CD4-positive, alpha-beta T cell treated with Interleukin-6 for 4 hours (primary cell): ENCODE data around the gene DYNLT5.
"Not testable (repeated sequence)": the region's sequence is repeated elsewhere in the genome, so short reads cannot be mapped to it uniquely, and the experiment has no call there.

Source experiments
- DNase-seq: peaks from one replicate; pipeline ENCODE4 v3.0.0-alpha.2; 2020; ENCODE audit warnings: mixed read lengths

DYNLT5 gene, protein sequence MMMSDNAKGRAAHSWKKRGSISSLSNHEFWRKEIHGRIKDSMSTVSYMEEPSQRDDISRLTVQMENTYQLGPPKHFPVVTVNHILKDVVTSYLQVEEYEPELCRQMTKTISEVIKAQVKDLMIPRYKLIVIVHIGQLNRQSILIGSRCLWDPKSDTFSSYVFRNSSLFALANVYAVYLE

DNA sequence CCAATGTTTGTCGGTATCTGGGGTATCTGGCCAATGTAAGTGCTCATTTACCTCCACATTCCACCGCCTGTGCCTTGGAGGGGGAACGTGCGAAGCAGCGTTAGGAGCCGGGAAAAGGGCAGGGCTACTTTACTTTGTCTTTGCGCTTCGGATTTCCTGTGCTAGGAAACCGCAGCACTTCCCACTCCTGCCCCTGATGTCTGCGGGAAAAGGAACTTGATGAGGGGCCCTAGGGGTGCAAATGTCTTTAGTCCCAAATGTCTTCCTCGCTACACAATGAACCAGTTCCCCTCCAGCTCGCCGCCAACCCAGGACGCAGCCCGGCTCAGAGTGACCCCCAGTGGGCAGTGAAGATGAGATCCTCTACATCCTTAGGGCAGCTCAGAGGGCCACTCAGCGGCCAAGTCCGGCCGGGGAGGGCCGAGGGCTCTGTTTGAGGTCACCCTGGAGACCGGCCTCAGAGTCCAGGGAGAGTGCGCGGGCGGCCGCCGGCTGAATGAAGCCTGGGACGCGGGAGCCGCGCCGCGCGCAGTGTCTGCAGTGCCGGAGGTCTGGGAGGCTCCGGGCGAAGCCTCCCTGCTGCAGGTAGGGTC lies at the start of gene DYNLT5:
TSS of gene DYNLT5 (plus strand) at position 460 of the 593 bp plus-strand sequence. CDS start 2,200 bp downstream, outside the sequence.
- peak; percentile 11 for DNase-seq

DNA sequence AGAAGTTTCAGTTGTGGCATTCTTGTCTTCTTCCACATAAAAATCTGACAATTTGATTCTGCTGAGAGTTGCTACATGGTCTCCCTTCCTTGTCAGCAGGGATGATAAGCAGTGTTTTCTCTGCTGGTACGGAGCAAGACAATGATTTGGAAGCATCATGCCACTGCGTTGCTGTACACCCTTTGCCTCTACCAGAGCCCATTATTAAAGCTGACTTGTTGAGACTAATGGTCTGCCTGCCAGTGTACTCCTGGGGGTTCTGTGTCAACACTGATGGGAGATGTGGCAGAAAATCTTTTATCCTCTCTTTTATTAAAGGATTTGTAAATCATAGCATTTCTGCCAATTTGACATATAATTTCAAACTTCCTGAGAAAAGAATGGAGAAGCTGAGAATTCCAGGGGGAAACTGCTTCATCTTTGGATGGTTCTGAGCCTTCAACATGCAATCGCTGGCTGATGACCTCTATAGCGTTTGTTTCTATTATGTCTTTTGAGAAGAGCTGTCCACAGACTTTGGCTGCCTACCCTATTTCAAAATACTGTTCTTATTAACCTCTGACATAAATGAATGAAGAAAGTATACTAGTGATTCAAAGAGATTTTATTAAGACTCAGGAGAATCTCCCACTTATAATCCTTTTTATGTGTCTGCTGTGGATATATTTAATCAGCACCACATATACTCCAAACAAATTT lies 47.9 kb upstream of the DYNLT5 start:
- DNase-seq = no peak

DNA sequence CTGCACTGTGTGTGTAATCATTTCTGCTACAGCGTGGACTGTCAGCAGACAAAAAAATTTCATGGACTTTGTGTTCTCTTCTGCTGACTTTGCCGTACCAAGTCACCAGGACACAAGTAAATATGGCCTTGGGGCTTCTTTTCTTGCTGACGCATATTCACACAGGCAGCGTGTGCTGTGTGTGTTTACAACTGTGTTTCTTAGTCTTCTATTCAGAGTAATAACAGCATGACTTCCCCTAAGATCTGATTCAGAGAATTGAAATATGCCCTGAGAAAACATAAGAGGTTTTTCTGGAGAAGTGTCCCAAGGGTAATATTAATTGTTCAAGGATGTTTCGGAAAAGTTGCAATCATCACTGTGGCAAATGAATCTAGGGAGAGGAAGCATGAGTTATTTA lies 47.1 kb upstream of the DYNLT5 start:
- no peak for DNase-seq

DNA sequence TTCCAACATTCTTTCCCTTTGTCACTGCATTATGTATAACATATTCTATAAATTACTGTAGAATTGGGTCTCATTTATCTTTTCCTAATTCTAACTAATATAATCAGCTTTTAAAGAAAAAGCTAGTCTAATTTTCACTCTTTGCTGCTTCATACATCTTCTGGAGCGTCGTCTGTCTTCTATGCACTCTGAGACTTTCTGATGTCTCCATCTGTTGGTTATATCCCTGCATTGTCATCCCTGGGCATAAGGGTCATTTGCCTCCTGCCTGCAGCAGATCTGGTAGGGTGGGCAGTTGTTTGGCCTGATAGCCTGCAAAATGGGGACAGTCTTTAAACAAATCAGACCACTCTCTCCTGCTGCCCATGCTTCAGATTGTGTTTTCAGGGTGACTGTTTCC lies 40.8 kb upstream of the DYNLT5 start:
- no peak for DNase-seq

DNA sequence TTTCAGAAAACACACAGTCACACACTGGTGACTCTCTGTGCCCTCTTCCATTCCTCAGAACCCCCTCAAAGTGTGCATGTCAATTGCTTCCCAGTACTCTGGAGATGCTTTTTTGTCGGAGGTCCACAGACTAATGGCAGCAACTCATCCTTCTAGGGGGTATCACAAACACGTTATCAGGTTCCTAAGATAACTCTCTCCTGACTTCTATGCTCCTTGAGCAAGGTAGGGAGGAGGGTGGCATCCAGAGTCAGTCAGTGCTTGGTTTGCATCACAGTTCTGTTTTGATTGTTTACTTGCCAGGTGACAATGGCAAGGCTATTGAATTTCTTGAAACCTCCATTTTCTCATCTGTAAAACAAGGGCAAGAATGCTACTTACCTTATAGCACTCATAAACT lies 39.4 kb upstream of the DYNLT5 start:
- DNase-seq = no peak

DNA sequence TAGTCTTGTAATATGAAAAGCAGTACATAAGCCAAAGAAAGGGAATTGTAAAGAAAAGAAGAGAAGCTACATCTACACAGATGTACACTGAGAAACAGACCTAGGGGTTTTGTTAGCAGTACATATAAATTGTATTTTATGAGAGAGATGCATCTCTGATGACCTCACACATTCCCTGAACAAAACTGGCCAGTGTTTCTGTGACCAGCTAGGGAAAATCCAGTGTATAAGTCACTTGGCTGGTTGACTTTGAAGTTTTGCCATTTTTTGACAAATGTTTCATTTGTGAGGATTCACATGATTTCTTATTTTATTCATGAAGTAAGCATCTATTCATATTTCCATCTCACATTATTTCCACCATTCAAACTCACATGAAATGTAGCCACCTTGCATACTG lies 28.3 kb upstream of the DYNLT5 start:
- no peak for DNase-seq

DNA sequence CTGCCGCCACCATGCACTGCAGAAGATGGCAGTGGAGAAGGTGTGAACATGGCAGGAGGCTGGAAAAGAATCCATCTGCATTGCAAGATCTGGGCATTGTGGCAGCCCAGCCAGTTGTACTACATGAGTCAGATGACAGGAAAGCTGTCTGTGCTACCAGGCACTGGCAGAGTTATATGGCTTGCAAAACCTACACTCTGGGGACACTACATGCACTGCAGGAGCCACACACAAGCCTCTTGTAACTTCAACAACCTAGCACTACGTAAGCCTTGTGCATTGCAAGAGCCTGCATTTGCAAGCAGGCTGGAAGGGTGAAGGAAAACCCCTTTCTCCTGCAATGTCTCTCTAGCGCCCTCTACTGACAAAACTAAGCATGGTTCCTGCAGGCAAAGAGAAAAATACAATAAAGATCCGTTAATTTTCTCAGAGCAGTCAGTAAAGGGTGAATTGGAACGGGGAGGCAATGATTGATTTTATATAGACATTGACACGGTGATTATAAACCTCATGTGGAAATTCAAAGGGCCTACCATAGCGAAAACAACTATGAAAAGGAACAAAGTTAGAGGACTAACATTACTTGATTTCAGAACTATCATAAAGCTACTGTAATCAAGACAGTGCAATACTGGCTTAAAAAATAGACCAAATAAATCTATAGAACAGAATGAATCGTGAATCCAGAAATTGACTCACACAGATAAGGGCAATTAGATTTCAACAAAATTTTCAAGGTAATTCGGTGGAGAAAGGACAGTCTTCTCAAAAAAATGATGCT lies 26.2 kb upstream of the DYNLT5 start:
- peak; percentile 53 for DNase-seq

DNA sequence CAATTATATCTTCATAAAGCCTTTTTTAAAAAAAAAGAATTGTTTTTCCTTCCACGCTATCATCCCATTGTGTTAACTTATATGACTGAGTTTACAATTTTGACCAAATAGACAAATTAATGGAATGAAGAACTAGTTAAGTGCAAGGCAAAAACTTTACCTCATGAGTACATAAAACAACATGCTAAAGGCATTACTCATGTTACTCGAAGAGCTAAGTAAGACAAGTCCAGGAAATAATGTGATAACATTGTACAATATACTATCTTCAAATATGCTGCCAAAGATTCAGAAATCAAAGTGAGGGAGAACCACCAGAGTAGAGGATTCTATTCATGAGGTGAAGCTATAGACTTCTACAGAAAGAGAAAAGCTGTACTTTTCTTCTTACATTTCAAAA lies 24.2 kb upstream of the DYNLT5 start:
- DNase-seq = no peak

DNA sequence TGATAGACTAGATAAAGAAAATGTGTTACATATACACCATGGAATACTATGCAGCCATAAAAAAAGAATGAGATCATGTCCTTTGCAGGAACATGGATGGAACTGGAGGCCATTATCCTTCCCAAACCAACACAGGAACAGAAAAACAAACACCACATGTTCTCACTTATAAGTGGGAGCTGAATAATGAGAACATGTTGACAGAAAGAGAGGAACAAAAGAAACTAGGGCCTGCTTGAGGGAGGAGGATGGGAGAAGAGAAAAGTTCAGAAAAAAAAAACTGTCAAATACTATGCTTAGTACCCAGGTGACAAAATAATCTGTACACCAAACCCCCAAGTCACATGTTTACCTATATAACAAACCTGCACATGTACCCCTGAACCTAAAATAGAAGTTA lies 23.5 kb upstream of the DYNLT5 start:
- DNase-seq = not testable (repeated sequence)

DNA sequence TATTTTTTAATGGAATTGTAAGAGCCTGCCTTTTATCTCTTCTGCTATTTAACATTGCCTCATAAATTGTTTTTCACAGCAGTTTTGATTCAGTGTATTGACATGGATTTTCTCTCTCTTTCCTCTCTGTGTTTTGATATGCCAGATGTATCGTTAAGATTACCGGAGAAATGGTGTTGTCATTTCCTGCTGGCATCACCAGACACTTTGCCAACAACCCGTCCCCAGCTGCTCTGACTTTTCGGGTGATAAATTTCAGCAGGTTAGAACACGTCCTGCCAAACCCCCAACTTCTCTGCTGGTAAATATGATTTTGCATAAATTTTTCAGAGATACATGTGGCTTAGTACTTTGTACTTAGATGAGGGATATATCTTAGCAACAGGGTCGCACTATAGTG lies 23.1 kb upstream of the DYNLT5 start:
- peak; percentile 28 for DNase-seq

DNA sequence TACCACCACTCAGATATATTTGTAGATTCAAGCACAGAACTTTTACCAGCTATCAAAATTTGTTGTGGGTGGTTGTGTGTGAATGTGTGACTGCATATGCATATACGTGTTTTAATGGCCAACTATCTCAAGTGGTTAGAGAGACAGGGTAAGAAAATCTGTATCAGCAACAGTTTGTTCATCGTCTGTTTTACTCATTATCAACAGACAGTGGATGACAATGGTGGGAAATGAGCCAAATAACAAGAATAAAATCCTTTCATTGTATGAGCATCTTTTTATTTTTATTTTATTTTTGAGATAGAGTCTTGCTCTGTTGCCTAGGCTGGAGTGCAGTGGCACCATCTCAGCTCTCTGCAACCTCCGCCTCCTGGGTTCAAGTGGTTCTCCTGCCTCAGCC lies 22.7 kb upstream of the DYNLT5 start:
- DNase-seq = no peak

DNA sequence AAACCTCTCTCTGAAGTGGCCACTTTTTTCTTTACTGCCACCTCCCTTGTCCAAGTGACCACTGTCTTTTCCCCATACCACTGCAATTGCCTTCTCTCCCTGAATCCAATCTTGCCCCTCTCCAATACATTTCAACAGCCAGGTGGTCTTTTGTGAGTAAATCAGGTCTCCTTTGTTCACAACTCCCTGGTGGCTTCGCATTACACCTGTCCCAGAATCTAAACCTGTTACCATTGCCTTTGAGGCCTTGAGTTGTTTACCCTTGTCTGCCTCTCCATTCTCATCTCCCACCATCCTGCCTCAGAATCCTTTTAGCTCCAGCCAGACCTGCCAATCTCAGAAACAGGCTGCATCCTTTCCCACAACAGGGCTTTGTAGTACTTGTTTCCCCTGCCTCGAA lies 21.8 kb upstream of the DYNLT5 start:
- DNase-seq = no peak

DNA sequence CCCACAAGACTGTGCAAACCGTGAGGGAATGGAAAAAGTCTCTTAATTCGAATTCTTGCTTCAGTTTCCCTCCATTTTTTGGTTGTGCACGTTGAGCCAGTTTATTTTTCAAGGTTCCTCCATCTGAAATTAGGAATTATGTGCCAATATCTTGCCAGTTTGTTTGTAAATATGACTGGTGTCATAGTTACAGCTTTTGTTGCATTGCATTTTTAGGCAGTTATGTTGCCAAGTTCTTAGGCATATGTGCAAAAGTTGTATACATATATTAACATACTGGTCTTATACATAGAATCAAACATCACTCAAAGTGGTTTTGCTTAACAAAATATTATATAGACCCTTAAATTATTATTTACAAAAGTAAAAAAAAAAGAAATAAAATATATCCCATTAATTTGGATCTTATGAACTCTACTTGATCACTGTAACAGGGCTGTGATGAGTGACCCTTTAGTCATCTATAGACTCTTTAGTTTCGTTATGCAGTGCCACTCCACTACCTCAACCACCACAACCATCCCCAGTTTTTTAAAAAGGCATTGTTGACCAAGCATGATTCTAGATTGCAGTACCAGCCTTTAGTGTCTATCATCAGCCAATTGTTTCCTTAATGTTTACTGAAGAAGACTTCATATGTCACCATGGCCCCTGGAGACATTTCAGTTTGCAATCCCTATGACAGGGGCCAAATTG lies 20.9 kb upstream of the DYNLT5 start:
- no peak for DNase-seq

DNA sequence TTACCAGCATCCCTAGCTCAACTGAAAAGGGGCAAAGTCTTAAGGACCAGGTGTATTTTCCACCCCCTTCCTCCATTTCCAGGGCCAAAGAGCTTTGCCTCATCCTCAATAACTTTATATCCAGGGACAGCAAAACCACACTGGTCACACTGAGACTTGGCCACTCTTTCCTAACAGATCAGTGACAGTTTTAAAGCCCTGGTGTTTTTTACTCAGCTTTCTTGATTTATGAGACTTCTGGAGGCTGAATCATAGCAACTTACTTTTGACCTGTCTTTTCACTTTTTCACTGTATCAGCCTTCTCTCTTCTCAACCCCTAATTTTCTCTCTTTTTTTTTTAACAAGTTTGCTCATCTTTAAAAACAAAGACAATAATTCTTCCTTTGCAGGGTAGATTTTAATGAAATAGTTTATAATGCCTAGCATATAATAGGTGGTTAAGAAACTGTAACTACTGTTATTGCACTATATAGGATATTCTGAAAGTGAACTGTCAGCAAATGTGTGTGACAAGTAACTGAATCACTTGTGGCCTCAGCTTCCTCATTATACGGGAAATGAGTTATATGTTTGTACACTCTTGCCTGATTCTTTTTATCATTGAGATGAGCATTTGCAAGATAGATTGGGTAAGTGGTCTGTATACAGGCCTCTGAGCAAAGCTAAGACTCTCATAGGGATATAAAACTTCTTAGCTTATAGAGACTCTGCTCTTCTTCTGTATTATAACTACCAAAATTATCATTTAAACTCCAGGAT lies 19.7 kb upstream of the DYNLT5 start:
- no peak for DNase-seq

DNA sequence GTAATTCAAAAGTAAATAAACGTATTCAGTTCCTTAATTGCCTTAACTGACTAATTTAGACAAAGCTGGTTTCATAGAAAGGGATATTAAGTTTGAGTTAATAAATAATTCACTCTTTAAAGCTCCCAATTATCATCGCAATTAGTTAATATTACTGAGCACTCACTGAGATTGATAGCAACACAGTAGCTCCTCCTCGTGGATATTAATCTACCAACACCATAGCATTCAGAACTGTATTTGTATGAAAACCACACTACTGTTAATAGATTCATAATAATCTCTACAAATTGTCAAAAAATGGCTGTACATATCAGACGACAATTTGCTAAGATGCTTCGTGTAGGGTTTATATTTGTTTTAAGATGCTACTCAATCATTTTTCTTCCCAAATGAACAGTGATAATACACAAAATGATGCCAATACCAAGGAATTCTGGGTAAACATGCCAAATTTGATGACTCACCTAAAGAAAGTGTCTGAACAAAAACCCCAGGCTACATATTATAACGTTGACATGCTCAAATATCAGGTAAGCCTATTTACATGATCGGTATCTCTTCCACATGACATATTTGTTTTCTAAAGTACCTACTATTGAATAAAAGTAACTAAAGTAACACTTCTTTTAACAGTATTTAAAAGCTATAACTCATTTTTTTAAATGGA lies 18.8 kb upstream of the DYNLT5 start:
- no peak for DNase-seq

DNA sequence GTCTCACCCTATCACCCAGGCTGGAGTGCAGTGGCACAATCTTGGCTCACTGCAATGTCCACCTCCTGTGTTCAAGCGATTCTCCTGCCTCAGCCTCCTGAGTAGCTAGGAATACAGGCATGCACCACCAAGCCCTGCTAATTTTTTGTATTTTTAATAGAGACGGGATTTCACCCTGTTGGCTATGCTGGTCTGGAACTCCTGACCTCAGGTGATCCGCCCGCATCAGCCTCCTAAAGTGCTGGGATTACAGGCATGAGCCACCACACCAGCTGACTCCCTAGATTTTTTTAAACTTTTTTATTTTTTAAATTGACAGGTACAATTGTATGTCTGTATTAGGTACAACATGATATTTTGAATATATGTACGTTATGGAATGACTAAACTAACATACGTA lies 17.7 kb upstream of the DYNLT5 start:
- DNase-seq = not testable (repeated sequence)

DNA sequence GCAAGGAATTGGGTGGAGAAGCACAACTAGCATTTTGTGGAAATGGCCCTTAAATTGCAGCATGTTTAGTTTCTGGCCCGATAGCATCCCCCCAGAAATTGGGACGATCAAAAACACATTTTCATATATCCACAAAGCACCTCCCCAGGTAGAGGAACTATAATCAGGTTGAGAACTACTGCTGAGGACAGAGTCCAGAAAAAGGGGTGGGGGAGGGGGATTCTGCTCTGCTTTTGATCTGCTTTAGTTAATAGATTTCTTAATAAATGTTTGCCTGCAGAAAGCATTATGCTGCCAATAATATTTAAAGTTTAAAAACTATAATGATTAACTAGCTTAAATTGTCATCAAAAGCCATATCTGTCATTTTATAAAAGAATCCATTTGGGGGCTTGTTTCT lies 14.4 kb upstream of the DYNLT5 start:
- no peak for DNase-seq

DNA sequence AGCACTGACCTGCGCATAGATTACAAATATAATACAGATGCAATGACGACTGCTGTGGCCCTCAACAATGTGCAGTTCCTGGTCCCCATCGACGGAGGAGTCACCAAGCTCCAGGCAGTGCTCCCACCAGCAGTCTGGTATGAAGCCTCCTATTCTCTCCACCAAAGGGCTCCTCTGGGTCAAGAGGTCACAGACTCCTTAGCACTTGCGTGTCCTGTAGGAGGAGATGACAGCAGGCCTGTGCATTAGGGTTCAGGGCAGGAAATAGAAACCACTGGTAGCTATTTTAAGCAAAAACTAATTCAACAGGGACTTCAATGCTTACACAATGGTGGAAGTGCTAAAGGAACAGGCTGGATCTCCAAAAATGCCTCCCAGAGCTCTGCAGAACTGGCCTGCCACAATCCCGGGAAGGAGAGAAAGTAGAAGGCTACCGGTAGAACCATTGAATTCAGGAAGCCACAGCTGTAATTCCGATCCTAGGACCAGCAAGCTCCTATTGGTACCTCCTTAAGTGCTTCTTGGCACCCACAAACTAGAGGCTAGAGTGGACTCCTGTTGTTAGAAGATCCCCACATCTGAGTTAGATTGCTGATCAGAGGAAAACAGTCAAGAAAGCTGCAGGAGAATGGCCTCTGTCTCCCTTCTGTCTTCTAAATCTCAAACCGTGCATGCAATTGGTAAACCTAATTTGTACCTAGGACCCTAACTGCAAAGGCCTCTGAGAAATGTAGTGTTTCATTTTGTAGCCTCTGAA lies 12.7 kb upstream of the DYNLT5 start:
- no peak for DNase-seq

DNA sequence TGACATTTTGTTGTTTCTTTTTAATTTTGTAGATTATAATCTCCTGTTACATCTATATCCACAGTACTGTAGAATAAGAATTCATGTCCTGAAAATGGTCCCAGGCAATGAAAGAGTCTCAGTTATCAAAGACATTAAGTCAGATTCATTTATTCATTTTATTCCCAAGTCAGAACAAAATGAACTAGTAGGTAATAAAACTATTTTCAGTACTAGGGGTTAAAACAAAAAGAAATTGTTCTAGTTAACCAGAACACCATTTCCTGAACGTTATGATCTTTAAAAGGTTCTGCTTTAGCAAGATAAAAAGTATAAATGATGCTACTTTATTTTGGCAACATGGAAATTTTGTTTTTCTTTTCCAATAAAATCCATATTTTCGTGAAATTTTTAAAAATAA lies 6.8 kb upstream of the DYNLT5 start:
- DNase-seq = no peak

DNA sequence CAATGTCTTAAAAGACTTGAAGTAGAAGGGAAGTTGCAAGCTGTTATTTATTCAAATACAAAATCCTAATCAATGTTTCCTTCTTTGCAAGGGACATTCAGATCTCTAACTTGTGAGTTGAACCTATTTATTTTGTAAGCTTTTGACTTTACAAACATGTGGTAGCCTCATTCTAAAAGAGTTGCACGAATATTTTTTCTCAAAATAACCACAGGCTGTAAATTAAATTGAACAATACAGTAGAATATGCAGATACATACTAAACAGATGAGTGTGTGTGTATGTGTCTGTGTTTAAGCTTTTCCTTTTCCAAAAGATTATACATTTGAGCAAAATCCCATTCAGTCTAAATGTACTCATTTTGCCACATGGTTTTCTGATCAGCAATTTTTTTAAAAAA lies 4.8 kb upstream of the DYNLT5 start:
- no peak for DNase-seq

DNA sequence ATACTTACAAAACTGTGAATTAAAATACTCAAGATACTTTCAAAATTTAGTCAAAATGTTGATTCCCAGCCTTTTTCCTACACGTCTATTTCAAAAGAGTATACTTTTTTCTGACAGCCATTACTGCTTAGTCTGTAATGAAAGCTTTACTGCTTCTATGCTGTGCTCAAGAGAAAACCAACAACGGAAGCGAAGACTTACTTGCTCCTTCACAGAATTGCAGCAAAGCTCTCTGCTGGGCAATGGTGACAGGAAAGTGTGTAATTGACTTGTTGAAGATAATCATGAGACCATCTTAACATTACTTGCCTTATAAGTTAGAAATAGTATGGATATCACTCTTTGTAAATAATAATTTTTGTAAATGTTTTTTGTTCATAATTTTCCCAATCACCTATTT lies 1.7 kb upstream of the DYNLT5 start:
- no peak for DNase-seq
